ENCODE measurements around the gene RPL31. TPM values are rescaled to one million over a fixed set of nuclear protein-coding genes. Genes with fewer than 3 reads are reported as not detected.

The RPL31 gene
- total RNA-seq, 1 donor from 2014 or later = 1,129 TPM

DNA sequence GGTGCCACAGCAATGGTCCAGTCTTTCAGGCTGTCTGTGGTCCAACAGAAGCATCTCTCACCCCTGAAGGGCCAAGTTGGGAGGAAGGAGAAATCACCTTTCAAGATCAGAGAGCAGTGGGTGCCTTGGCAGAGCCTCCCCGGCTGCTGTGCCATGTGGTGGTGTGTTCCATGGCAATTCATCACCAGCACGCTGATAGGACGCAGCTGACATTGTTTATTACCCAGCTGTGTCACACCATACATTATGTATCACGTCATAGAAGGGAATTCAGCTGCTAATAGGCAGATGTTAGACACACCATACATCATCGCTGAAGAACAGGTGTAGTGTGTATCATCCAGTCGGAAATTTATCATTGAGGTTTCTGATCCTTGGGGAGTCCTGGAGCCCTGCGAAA is 29.6 kb upstream of the RPL31 start:
- H3K36me3 Mint-ChIP-seq (ENCODE audit: low read depth, unreplicated experiment) = peaks cover 13% of the 10 kb centered on the region
- H3K4me2 ChIP-seq (ENCODE audit: low read length) = no peak overlapping the region
- H3K9ac ChIP-seq (ENCODE audit: low read length) = no peak overlapping the region
- no peak overlapping the region for H2AFZ ChIP-seq (ENCODE audit: low read depth, low read length)
- no peak overlapping the region for H3K27ac Mint-ChIP-seq (ENCODE audit: unreplicated experiment)
- peaks cover 6% of the 10 kb centered on the region for H3K36me3 ChIP-seq (ENCODE audit: insufficient read depth, low read length)
- DNase-seq (ENCODE audit: low read depth) (no peak), FAIRE-seq (no peak)
- H3K27me3 Mint-ChIP-seq (ENCODE audit: low read depth, unreplicated experiment) = peaks cover 11% of the 10 kb centered on the region
- peaks cover 11% of the 10 kb centered on the region for H3K4me1 Mint-ChIP-seq (ENCODE audit: low read depth, unreplicated experiment)
- no peaks in the 10 kb centered on the region for H3K9me3 ChIP-seq (ENCODE audit: insufficient read depth, low read depth, low read length)
- H3K4me3 ChIP-seq (ENCODE audit: insufficient read depth, low read depth, low read length) = no peak overlapping the region
- H3K27ac ChIP-seq (ENCODE audit: low read depth, low read length) = no peak overlapping the region
- peaks cover 12% of the 10 kb centered on the region for H3K4me1 ChIP-seq (ENCODE audit: insufficient read depth, low read length)
- H3K9me3 Mint-ChIP-seq (ENCODE audit: unreplicated experiment) = peaks cover 1% of the 10 kb centered on the region
- no peak for TF ChIP-seq EZH2 (IDR thresholded peaks at IDR 0.05; ENCODE audit: insufficient read depth, low read length)
- no peaks in the 10 kb centered on the region for H3K27me3 ChIP-seq (ENCODE audit: insufficient read depth, low read length)
- H3K79me2 ChIP-seq (ENCODE audit: insufficient read depth, low read length) = no peaks in the 10 kb centered on the region
- H3K4me3 Mint-ChIP-seq (ENCODE audit: unreplicated experiment) = no peak overlapping the region
- no peaks in the 10 kb centered on the region for H4K20me1 ChIP-seq (ENCODE audit: insufficient read depth, low read length)

DNA sequence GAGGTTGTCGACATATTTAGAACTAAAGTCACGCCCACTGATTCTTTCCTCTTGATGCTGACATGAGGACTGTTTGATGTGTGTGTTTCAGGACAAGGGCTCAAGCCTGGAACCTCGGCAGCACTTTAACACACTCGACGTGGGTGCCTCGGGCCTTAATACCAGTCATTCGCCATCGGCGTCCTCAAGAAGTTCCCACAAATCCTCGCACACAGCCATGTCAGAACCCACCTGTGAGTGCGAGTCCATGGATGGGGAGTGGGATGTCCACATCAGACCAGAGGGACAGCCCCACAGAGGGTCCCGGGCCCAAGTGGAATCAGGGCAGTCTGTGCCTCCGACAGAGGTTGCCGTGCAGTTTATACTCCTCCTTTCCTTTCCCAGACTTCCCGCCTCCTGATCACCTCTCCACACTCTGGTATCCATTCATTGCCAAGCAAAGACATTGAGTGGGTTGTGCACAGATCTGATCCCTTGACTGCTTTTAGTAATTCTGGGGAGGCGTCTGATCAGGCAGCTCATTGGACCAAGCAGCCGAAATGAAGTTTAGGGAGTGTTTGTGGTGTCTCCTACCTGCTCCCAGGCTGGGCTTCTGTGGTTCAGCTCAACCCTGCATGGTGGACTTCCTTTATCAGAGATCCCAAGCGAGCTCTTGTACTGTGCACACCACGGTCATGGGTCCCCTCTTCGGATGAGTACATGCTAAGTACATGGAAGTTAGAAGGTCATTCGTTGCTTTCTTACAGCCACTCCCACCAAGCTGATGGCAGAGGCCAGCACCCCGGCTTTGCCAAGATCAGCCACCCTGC is 27.2 kb upstream of the RPL31 start:
- H3K27ac ChIP-seq (ENCODE audit: low read depth, low read length) = no peak overlapping the region
- Mint-ChIP-seq H3K4me1 (ENCODE audit: low read depth, unreplicated experiment) (peaks cover 16% of the 10 kb centered on the region), H3K27ac (ENCODE audit: unreplicated experiment) (no peak overlapping the region), H3K9me3 (ENCODE audit: unreplicated experiment) (no peaks in the 10 kb centered on the region), H3K36me3 (ENCODE audit: low read depth, unreplicated experiment) (peaks cover 13% of the 10 kb centered on the region), H3K4me3 (ENCODE audit: unreplicated experiment) (no peak overlapping the region), H3K27me3 (ENCODE audit: low read depth, unreplicated experiment) (peaks cover 6% of the 10 kb centered on the region)
- H3K9me3 ChIP-seq (ENCODE audit: insufficient read depth, low read depth, low read length) = no peaks in the 10 kb centered on the region
- H3K79me2 ChIP-seq (ENCODE audit: insufficient read depth, low read length) = no peaks in the 10 kb centered on the region
- no peaks in the 10 kb centered on the region for H3K27me3 ChIP-seq (ENCODE audit: insufficient read depth, low read length)
- FAIRE-seq (no peak), DNase-seq (ENCODE audit: low read depth) (no peak)
- no peak overlapping the region for H3K4me2 ChIP-seq (ENCODE audit: low read length)
- no peak overlapping the region for H3K9ac ChIP-seq (ENCODE audit: low read length)
- peaks cover 27% of the 10 kb centered on the region for H3K4me1 ChIP-seq (ENCODE audit: insufficient read depth, low read length)
- peaks cover 3% of the 10 kb centered on the region for H3K36me3 ChIP-seq (ENCODE audit: insufficient read depth, low read length)
- no peak for TF ChIP-seq EZH2 (IDR thresholded peaks at IDR 0.05; ENCODE audit: insufficient read depth, low read length)
- TF ChIP-seq, protein P1, sequence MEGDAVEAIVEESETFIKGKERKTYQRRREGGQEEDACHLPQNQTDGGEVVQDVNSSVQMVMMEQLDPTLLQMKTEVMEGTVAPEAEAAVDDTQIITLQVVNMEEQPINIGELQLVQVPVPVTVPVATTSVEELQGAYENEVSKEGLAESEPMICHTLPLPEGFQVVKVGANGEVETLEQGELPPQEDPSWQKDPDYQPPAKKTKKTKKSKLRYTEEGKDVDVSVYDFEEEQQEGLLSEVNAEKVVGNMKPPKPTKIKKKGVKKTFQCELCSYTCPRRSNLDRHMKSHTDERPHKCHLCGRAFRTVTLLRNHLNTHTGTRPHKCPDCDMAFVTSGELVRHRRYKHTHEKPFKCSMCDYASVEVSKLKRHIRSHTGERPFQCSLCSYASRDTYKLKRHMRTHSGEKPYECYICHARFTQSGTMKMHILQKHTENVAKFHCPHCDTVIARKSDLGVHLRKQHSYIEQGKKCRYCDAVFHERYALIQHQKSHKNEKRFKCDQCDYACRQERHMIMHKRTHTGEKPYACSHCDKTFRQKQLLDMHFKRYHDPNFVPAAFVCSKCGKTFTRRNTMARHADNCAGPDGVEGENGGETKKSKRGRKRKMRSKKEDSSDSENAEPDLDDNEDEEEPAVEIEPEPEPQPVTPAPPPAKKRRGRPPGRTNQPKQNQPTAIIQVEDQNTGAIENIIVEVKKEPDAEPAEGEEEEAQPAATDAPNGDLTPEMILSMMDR (IDR thresholded peaks at IDR 0.05; ENCODE audit: insufficient read depth, low read depth, low read length) = no peak
- H4K20me1 ChIP-seq (ENCODE audit: insufficient read depth, low read length) = no peaks in the 10 kb centered on the region
- H2AFZ ChIP-seq (ENCODE audit: low read depth, low read length) = no peak overlapping the region
- no peak overlapping the region for H3K4me3 ChIP-seq (ENCODE audit: insufficient read depth, low read depth, low read length)

DNA sequence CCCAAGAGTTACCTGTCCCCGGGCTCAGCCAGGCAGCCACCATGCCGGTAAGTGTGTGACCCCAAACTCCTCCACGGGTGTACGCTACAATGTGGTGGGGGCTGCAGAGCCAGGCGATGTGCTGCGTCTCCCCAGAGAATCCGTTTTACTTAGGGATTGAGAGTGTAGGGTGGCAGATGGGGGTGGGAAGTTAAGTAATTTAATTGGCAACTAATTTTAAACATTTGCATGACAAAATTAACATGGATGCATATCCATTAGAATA is 26.6 kb upstream of the RPL31 start:
- DNase-seq (ENCODE audit: low read depth) (no peak), FAIRE-seq (no peak)
- Mint-ChIP-seq H3K27me3 (ENCODE audit: low read depth, unreplicated experiment) (peaks cover 4% of the 10 kb centered on the region), H3K9me3 (ENCODE audit: unreplicated experiment) (no peaks in the 10 kb centered on the region), H3K36me3 (ENCODE audit: low read depth, unreplicated experiment) (peaks cover 13% of the 10 kb centered on the region), H3K27ac (ENCODE audit: unreplicated experiment) (no peak overlapping the region), H3K4me3 (ENCODE audit: unreplicated experiment) (no peak overlapping the region), H3K4me1 (ENCODE audit: low read depth, unreplicated experiment) (peaks cover 16% of the 10 kb centered on the region)
- no peaks in the 10 kb centered on the region for H3K9me3 ChIP-seq (ENCODE audit: insufficient read depth, low read depth, low read length)
- no peaks in the 10 kb centered on the region for H3K27me3 ChIP-seq (ENCODE audit: insufficient read depth, low read length)
- peaks cover 3% of the 10 kb centered on the region for H3K36me3 ChIP-seq (ENCODE audit: insufficient read depth, low read length)
- TF ChIP-seq EZH2 (IDR thresholded peaks at IDR 0.05; ENCODE audit: insufficient read depth, low read length) = no peak
- no peak overlapping the region for H3K4me2 ChIP-seq (ENCODE audit: low read length)
- H3K27ac ChIP-seq (ENCODE audit: low read depth, low read length) = no peak overlapping the region
- peaks cover 27% of the 10 kb centered on the region for H3K4me1 ChIP-seq (ENCODE audit: insufficient read depth, low read length)
- no peak overlapping the region for H2AFZ ChIP-seq (ENCODE audit: low read depth, low read length)
- no peaks in the 10 kb centered on the region for H4K20me1 ChIP-seq (ENCODE audit: insufficient read depth, low read length)
- no peak overlapping the region for H3K4me3 ChIP-seq (ENCODE audit: insufficient read depth, low read depth, low read length)
- H3K9ac ChIP-seq (ENCODE audit: low read length) = no peak overlapping the region
- H3K79me2 ChIP-seq (ENCODE audit: insufficient read depth, low read length) = no peaks in the 10 kb centered on the region
